CD4-positive, alpha-beta T cell treated with Interleukin-4 for 4 hours (primary cell): ENCODE results near the gene JRKL.

Source experiments
- DNase-seq: peaks from one replicate; pipeline ENCODE4 v3.0.0-alpha.2; 2020

The JRKL gene

DNA sequence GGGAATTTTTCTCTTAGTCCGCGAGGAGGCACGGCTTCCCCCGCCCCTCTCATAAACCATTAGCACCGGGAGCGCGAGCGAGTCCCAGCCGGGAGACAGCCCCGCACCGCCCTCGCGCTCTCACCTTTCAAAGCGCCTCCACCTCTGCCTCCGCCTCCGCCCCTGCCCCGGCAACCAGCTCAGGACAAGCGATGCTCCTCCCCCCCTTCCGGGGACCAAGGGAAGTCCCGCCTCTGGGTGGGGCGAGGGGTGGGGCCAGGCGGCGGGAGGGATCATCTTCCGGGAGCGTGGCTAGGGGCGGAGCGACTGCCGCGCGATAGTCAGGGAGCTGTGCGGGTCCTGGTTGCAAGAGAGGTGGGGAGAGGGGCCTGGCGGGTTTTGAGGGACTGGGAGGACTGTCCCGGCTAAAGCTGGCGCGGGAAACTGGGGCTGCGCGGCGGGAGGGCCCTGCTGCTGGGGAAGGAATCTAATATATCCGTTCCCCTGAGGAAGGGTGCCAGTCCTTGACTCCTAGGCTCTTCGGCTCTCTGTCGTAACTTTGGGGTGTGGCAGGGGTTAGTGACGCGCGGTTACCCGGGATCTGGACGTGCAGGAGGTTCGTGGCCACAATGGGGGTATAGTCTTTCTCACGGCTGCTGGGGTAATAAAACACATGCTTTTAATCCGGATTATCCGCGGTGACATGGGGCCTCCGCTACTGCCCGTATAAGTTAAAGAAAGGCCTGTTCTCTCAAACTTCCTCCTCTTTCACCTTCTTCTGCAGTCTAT lies at the start of gene JRKL, which contains the start of gene CCDC82:
Gene JRKL (plus strand): TSS at position 294 of the 768 bp plus-strand sequence. CDS start 637 bp downstream, outside the sequence.
Gene CCDC82 (minus strand): TSS at position 193 of the 768 bp plus-strand sequence. CDS start 5,165 bp downstream, outside the sequence.
- peak; percentile 96 for DNase-seq

DNA sequence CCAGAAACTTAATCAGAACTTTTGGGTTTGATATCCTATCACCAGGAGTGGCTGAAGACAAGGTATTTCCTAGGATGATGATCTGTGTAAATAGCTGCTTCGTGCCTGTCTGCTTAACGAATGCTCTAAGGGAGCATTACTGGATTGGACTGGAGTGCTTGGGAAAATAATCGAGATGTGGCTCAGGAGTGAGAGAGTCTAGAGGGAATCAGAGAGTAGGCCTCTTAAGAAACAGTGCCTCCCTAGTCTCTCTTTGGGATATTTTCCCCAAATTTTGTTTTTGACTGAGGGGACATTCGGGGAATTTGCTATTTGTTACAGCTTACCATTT lies 49.3 kb upstream of the JRKL start:
- DNase-seq, result no peak

- DNase-seq, result peak; percentile 68
These were observed 48.4 kb upstream of the JRKL start for GRCh38 chr11:96341211-96342013.

DNA sequence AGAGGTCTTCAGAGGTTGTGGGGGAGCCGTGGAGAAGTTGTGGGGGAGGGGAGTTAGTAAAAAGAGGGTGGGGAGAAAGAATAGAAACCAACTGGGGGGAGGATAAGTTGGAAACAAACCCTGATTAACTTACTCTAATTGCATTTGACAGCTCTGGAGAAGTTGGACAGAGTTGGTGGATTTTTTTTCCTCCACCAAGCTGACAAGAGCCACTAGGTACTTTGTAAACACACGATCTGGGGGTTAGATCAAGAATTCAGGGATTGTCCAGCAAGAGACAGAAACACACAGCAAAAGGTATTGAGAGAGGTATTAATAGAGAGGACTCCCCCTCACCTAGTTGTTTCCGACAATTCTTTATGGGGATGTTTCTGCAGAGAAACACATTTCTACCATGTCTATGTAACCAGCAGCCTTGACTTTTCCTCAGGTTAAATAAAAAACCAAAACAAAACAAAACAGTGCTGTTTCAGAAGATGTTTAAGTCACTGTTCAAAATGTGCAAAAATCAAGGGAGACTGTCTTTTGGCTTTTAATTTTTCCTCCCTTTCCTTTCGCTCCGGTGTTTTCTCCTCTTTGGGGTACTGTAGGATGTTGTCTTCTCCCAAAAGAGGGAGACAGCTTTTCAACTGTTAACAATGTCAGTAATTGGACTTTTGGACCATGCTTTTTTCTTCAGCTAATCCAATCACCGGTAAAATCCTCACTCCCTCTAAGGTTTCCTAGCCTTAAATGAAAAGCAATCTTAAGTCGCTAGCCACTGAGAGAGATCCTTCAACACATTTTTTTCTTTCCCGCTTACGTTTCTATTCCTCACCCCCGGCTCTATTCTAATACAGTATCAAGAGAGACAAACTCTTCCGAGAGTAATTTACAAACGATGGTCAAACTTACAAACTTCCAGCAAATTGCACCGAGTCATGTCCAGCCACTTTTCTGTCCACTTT lies 47.5 kb upstream of the JRKL start:
- no peak for DNase-seq

DNA sequence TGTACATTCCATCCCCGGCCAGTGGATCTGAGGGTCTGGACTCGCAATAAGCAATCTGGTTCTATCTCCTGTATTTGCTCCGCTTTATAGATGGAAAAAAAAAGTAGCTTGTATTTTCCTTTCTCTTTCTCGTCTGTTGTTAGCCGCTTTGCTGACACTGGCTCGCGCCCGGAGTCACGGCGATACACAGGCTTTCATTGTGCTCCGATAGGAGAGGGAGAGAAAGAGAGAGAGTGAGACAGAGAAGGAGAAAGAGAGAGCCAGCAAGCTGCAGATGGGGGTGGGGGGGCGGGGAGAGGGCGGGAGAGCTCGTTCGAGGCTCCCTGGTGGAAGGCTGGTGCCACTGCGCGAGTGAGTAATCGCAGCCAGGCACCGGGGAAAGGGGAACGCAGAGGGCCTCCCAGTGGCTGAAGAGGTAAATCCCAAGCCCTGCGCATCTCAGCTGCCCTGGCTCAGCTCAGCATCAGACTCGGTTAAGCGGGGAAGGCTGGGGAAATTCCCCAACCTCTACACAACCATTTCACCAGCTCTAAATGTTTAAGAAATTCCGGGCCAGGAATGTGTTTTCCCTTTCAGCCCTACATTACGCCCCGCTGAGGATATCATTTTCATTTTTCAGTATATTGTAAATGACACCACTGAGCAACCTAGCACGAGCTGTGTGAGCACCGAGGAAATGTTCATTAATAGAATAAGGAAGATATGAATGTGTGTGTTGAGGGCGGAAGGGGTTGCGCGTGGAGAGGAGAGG lies 46.7 kb upstream of the JRKL start, which contains the start of gene MAML2:
Gene MAML2 (minus strand): TSS at position 235 of the 751 bp plus-strand sequence. CDS start 1,300 bp downstream, outside the sequence.
- DNase-seq, result peak; percentile 94

GRCh38 chr11:96356848-96357247 lies 33.0 kb upstream of the JRKL start:
- no peak for DNase-seq

DNA sequence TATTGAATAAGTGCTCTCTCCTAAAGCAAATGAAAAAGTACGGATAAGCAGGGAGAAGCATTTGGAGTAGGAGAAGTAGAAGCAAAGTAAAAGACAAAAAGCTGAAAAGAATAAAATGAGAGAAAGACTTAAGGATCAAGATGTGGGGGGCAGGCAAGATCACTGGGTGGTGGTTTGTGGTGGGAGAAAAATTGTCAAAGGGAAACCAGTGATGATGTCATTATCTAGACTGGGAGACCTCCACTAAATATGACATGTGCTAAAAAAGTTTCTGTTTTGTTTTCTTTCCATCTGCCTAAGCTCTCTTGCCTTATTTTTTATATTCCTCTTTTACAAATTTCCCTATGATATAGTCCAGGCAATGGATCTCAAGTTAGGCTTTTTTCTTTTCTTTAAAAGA lies 32.0 kb upstream of the JRKL start:
- no peak for DNase-seq

DNA sequence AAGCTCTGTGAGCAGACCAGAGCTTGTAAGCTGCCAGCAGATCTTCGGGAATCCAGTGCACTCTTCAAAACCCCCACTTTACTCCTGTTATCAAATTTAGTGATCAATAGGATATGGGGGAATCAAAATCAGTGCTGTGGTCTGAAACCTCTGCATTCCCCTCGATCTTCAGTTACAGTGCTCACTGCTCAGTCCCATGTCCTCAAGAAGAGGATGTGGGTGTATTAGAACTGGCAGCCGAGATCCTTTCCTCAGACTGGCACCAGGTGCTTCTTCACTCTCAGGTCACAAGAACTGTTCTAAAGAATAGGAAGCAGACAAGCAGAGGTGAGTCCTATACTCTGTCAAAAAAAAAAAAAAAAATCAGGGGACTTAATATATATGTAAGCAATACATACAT lies 31.5 kb upstream of the JRKL start:
- DNase-seq, result no peak

- DNase-seq, result no peak
These were observed 28.0 kb upstream of the JRKL start for GRCh38 chr11:96361778-96362177.

GRCh38 chr11:96365493-96365892 lies 24.3 kb upstream of the JRKL start:
- no peak for DNase-seq

GRCh38 chr11:96366024-96366423 lies 23.8 kb upstream of the JRKL start:
- DNase-seq, result no peak

- DNase-seq, result no peak
These were observed 22.5 kb upstream of the JRKL start for GRCh38 chr11:96367342-96367741.

DNA sequence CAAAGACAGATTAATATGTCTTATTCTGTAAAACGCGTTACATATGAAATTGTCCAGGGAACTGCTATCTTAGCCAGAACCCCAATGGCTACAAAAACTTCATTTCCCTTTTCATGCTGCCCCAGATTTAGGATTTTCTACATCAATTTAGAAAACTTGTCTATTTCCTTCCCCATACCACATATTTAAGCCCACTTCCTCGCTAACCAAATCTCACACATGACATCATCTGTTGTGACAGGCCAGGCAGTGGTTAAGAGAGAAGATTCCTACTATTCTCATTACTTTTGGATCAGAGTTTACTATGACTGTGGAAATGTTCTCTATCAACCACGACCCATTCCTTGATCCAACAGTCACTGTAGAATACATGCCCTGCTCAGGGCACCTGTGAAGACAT lies 16.0 kb upstream of the JRKL start:
- DNase-seq, result no peak

GRCh38 chr11:96376796-96377195 lies 13.0 kb upstream of the JRKL start:
- no peak for DNase-seq

GRCh38 chr11:96384156-96384555 lies 5.7 kb upstream of the JRKL start:
- DNase-seq, result no peak

- no peak for DNase-seq
These were observed 4.6 kb upstream of the JRKL start for GRCh38 chr11:96385187-96385586.

- no peak for DNase-seq
These were observed 708 bp upstream of the JRKL start for GRCh38 chr11:96388891-96389719.

DNA sequence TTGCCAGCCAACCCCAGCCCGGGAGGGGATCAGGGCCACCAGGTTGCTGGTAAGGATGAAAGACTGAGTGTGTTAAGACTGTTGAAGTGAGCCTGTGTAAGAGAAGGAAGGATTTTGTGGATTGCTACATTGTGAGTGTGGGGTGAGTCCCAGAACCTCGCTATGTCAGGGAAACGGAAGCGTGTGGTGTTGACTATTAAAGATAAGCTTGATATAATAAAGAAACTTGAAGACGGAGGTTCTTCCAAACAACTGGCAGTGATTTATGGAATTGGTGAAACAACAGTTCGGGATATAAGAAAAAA lies 627 bp downstream of the JRKL start:
- peak; percentile 8 for DNase-seq

DNA sequence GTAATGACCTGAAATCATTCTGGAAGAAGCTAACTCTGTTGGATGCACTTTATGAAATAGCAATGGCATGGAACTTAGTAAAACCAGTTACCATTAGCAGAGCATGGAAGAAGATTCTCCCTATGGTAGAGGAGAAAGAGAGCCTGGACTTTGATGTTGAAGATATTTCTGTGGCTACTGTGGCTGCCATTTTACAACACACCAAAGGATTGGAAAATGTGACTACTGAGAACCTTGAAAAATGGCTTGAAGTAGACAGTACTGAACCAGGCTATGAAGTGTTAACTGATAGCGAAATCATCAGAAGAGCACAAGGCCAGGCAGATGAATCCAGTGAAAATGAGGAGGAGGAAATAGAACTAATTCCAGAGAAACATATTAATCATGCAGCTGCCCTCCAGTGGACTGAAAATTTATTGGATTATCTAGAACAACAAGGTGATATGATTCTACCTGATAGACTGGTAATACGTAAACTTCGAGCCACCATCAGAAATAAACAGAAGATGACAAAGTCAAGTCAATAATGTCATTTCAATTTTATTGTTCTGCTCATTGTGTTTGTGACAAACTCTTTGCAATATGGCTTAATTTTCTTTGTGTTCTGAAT lies 2.0 kb downstream of the JRKL start:
- no peak for DNase-seq

DNA sequence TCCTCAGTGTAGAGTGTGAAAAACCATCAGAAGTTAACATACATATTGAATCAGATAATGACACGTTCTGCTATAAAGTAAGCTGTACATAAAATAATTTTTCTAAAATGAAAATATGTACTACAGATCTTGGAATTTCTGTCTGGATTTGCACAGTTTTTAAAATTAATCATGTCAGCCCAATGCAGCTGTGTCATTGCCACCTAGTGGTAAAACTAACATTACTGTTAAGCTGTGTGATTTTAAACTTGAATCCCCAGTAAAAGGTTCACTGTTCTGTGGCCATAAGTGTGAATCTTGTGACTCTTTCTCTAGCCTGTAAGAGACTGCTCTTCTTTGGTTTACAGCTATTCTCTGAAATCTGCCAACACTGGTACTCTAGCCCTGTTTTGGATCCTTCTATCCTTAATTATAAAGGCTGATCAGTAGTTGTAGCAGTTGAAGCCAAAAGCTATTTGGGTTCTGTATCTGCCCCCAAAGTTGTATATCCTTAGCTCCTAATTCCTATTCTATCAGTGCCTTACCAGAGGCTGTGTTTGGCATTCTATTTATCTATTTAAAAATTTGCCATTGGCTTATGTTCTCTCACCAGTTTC lies 4.0 kb downstream of the JRKL start:
- peak; percentile 50 for DNase-seq

DNA sequence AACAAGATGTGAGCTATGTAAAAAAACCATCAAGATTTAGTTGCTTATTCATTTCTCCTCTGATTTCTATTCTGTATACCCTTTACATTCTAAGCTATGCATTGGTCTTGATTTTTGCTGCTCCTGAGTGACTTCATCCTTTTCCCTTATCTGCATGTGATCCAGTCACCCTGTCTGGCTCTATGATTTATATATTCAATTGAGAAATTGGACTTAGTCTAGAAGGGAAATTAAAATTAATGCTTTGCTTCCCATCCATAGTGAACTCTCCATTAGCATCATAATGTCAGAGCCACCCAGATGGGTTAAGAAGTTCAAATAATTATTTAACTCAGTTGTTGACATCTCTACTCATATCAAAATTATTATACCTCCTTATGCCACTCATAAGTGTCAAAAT lies 5.0 kb downstream of the JRKL start:
- no peak for DNase-seq
